SK-N-SH treated with all-trans-retinoic acid at 6 μM for 48 hours (cell line): ENCODE measurements around the gene ACBD4.

Experiments used
- ATAC-seq: fragments of 200-7000 bp; cut with Tn5 transposase; 3 replicates; pipeline ENCODE4 v1.9.1; 2020; ENCODE audit warnings: mild to moderate bottlenecking, moderate library complexity
- ARNTL ChIP-seq: fragments of 450-650 bp; formaldehyde crosslinking; IDR thresholded peaks from 2 replicates; pipeline ENCODE4 v1.5.0; 2020; ENCODE audit warnings: low read depth, mild to moderate bottlenecking, moderate library complexity, borderline replicate concordance
- BACH2 ChIP-seq: fragments of 250-450 bp; sonication (Bioruptor Pico); IDR thresholded peaks from 2 replicates; pipeline ENCODE4 v1.9.0; 2021; ENCODE audit warnings: mild to moderate bottlenecking, borderline replicate concordance
- CSDC2 ChIP-seq: fragments of 250-450 bp; sonication (Bioruptor Pico); IDR thresholded peaks from 2 replicates; pipeline ENCODE4 v1.5.0; 2020; ENCODE audit warnings: mild to moderate bottlenecking, moderate library complexity
- ESRRG ChIP-seq: fragments of 250-450 bp; sonication (Bioruptor Pico); IDR thresholded peaks from 2 replicates; pipeline ENCODE4 v1.6.1; 2021; ENCODE audit warnings: mild to moderate bottlenecking
- GLIS3 ChIP-seq: fragments of 250-450 bp; sonication (Bioruptor Pico); IDR thresholded peaks from 2 replicates; pipeline ENCODE4 v1.5.0; 2020; ENCODE audit warnings: mild to moderate bottlenecking, moderate library complexity
- ISL1 ChIP-seq: fragments of 250-450 bp; sonication (Bioruptor Pico); IDR thresholded peaks from 2 replicates; pipeline ENCODE4 v2.1.2; 2022; ENCODE audit warnings: mild to moderate bottlenecking, moderate library complexity
- OSR1 ChIP-seq: fragments of 250-450 bp; sonication (Bioruptor Pico); IDR thresholded peaks from 2 replicates; pipeline ENCODE4 v1.8.0; 2022; ENCODE audit warnings: moderate library complexity, mild to moderate bottlenecking, inconsistent platforms
- PPARA ChIP-seq: fragments of 250-450 bp; sonication (Bioruptor Pico); IDR thresholded peaks from 2 replicates; pipeline ENCODE4 v1.5.0; 2020; ENCODE audit warnings: mild to moderate bottlenecking, borderline replicate concordance
- RARB ChIP-seq: fragments of 250-450 bp; sonication (Bioruptor Pico); IDR thresholded peaks from 2 replicates; pipeline ENCODE4 v1.8.0; 2021; ENCODE audit warnings: mild to moderate bottlenecking, moderate library complexity
- SNAI2 ChIP-seq: fragments of 250-450 bp; sonication (Bioruptor Pico); IDR thresholded peaks from 2 replicates; pipeline ENCODE4 v1.5.0; 2020; ENCODE audit warnings: mild to moderate bottlenecking, moderate library complexity
- TCF4 ChIP-seq: fragments of 250-450 bp; sonication (Bioruptor Pico); IDR thresholded peaks from 2 replicates; pipeline ENCODE4 v1.8.0; 2021; ENCODE audit warnings: mild to moderate bottlenecking, moderate library complexity, borderline replicate concordance
- TOX ChIP-seq: fragments of 250-450 bp; sonication (Bioruptor Pico); IDR thresholded peaks from 2 replicates; pipeline ENCODE4 v1.8.0; 2021; ENCODE audit warnings: mild to moderate bottlenecking, moderate library complexity, borderline replicate concordance
- ZC3H10 ChIP-seq: fragments of 250-450 bp; sonication (Bioruptor Pico); IDR thresholded peaks from 2 replicates; pipeline ENCODE4 v1.5.1; 2021; ENCODE audit warnings: mild to moderate bottlenecking, moderate library complexity
- ZFP3 ChIP-seq: fragments of 250-450 bp; sonication (Bioruptor Pico); IDR thresholded peaks from 2 replicates; pipeline ENCODE4 v1.5.0; 2020; ENCODE audit warnings: mild to moderate bottlenecking, moderate library complexity
- ZFP30 ChIP-seq: fragments of 450-650 bp; formaldehyde crosslinking; IDR thresholded peaks from 2 replicates; pipeline ENCODE4 v1.5.0; 2022; ENCODE audit warnings: mild to moderate bottlenecking, moderate library complexity
- ZNF565 ChIP-seq: fragments of 450-650 bp; formaldehyde crosslinking; conservative IDR thresholded peaks from 2 replicates; pipeline ENCODE4 v1.5.0; 2020; ENCODE audit warnings: low read depth, mild to moderate bottlenecking, moderate library complexity
- ZNF70 ChIP-seq: fragments of 450-650 bp; formaldehyde crosslinking; IDR thresholded peaks from 2 replicates; pipeline ENCODE4 v1.5.0; 2020; ENCODE audit warnings: mild to moderate bottlenecking, moderate library complexity
- ZNF8 ChIP-seq: fragments of 450-650 bp; formaldehyde crosslinking; IDR thresholded peaks from 2 replicates; pipeline ENCODE4 v1.5.0; 2020; ENCODE audit warnings: mild to moderate bottlenecking, moderate library complexity
- TF ChIP-seq, protein P1 (sequence below): fragments of 250-450 bp; sonication (Bioruptor Pico); IDR thresholded peaks from 2 replicates; pipeline ENCODE4 v1.8.0; 2020; ENCODE audit warnings: mild to moderate bottlenecking, moderate library complexity, borderline replicate concordance
- TF ChIP-seq, protein P2 (sequence below): fragments of 250-450 bp; sonication (Bioruptor Pico); IDR thresholded peaks from 2 replicates; pipeline ENCODE4 v1.5.1; 2020; ENCODE audit warnings: low read depth, mild to moderate bottlenecking, moderate library complexity
- TF ChIP-seq, protein P3 (sequence below): fragments of 250-450 bp; sonication (Bioruptor Pico); IDR thresholded peaks from 2 replicates; pipeline ENCODE4 v1.8.0; 2021; ENCODE audit warnings: low read depth, mild to moderate bottlenecking, moderate library complexity, borderline replicate concordance
- TF ChIP-seq, protein P4 (sequence below): fragments of 250-450 bp; sonication (Bioruptor Pico); IDR thresholded peaks from 2 replicates; pipeline ENCODE4 v1.5.1; 2021; ENCODE audit warnings: mild to moderate bottlenecking, moderate library complexity

Gene ACBD4

DNA sequence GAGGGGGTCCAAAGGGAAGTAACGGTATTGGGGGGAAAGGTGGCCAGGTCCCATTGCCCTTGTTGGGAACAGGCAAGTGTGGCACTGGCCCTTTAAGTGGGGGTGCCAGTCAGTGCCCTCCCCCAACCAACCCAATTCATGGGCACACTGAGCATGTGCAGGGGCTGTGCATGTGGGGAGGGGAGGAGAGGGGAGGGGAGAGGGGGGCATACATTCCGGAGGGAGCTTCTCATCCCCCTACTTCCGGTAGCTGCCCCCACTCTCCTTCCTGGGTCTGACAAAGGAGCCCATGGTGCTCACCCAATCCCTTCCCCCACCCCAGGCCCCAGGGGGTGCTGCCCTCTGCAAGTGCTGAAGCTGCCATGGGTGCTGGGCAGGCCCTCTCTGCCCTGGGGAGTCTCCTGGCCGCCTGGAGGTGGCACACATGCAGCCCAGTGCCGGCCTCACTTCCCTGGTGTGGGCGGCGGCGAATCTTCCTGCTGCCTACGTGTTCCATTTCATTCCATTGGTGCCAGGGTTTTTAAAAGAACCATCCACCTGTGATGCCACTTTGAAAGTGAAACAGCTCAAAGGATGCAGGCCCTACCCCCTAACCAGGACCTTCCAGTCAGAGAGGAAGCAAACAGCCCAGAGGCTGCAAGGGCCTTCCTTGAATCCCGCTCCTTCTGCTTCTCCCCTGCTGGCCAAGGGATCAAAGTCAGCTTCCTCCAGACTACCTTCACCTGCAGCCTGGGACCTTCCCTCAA, 37.2 kb downstream of the ACBD4 start:
- TF ChIP-seq, protein P1, sequence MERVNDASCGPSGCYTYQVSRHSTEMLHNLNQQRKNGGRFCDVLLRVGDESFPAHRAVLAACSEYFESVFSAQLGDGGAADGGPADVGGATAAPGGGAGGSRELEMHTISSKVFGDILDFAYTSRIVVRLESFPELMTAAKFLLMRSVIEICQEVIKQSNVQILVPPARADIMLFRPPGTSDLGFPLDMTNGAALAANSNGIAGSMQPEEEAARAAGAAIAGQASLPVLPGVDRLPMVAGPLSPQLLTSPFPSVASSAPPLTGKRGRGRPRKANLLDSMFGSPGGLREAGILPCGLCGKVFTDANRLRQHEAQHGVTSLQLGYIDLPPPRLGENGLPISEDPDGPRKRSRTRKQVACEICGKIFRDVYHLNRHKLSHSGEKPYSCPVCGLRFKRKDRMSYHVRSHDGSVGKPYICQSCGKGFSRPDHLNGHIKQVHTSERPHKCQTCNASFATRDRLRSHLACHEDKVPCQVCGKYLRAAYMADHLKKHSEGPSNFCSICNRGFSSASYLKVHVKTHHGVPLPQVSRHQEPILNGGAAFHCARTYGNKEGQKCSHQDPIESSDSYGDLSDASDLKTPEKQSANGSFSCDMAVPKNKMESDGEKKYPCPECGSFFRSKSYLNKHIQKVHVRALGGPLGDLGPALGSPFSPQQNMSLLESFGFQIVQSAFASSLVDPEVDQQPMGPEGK, result peak; percentile 19; the same call in 1 of the 2 replicates
- no peak for TF ChIP-seq ZNF70
- ATAC-seq, result peak; percentile 79

DNA sequence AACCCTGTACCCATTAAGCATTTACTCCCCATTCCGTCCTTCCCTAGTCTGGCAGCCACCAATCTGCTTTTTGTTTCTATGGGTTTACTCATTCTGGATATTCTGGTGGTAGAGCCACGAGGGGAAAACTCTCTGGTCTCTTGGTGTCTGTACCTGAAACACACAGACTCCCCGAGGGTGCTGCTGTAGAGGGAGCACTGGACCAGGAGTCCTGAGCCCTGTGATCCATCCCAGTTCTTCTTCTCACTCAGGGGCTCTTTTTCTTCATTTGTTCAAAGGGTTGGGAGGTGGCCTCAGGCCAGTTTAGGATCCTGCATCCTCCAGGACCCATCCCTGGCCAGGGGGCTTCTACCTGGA, 40.2 kb downstream of the ACBD4 start:
- TF ChIP-seq CSDC2 (CRISPR knock-in tag) (no peak), ZNF565 (CRISPR knock-in tag) (no peak), TCF4 (CRISPR knock-in tag) (no peak), ZNF70 (no peak), ZFP3 (no peak), ISL1 (CRISPR knock-in tag) (no peak), ZFP30 (CRISPR knock-in tag) (no peak), ZC3H10 (CRISPR knock-in tag) (no peak), GLIS3 (CRISPR knock-in tag) (no peak), ESRRG (CRISPR knock-in tag) (no peak)
- TF ChIP-seq, protein P2, sequence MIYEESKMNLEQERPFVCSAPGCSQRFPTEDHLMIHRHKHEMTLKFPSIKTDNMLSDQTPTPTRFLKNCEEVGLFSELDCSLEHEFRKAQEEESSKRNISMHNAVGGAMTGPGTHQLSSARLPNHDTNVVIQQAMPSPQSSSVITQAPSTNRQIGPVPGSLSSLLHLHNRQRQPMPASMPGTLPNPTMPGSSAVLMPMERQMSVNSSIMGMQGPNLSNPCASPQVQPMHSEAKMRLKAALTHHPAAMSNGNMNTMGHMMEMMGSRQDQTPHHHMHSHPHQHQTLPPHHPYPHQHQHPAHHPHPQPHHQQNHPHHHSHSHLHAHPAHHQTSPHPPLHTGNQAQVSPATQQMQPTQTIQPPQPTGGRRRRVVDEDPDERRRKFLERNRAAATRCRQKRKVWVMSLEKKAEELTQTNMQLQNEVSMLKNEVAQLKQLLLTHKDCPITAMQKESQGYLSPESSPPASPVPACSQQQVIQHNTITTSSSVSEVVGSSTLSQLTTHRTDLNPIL, result no peak
- no peak for ATAC-seq

DNA sequence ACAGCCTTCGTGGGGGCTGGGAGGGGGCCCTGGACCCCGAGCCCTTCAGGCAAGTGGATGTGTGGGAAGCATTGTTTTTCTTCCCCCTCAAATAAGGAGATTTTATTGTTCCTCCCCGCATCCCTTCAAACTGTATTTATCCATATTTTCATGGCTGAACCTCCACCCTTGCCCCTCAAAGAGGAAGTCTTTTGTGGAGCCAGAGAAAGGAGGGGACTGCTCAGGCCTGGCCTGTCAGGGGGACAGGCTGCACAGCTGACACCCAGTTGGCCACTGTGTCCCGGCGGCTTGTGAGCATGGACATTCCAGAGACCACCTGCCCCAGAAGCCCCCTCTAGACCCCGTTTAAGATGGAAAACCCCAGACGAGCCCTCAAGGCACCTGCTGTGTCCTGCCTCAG, 42.1 kb downstream of the ACBD4 start:
- no peak for ATAC-seq
- TF ChIP-seq RARB (CRISPR knock-in tag), result no peak
- no peak for TF ChIP-seq OSR1
- TF ChIP-seq PPARA (CRISPR knock-in tag), result no peak
- TF ChIP-seq GLIS3 (CRISPR knock-in tag), result no peak
- TF ChIP-seq SNAI2, result no peak
- TF ChIP-seq CSDC2 (CRISPR knock-in tag), result no peak
- no peak for TF ChIP-seq ISL1 (CRISPR knock-in tag)
- TF ChIP-seq, protein P3, sequence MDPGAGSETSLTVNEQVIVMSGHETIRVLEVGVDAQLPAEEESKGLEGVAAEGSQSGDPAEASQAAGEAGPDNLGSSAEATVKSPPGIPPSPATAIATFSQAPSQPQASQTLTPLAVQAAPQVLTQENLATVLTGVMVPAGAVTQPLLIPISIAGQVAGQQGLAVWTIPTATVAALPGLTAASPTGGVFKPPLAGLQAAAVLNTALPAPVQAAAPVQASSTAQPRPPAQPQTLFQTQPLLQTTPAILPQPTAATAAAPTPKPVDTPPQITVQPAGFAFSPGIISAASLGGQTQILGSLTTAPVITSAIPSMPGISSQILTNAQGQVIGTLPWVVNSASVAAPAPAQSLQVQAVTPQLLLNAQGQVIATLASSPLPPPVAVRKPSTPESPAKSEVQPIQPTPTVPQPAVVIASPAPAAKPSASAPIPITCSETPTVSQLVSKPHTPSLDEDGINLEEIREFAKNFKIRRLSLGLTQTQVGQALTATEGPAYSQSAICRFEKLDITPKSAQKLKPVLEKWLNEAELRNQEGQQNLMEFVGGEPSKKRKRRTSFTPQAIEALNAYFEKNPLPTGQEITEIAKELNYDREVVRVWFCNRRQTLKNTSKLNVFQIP (CRISPR knock-in tag), result no peak
- no peak for TF ChIP-seq TCF4 (CRISPR knock-in tag)
- no peak for TF ChIP-seq ZNF8 (CRISPR knock-in tag)

DNA sequence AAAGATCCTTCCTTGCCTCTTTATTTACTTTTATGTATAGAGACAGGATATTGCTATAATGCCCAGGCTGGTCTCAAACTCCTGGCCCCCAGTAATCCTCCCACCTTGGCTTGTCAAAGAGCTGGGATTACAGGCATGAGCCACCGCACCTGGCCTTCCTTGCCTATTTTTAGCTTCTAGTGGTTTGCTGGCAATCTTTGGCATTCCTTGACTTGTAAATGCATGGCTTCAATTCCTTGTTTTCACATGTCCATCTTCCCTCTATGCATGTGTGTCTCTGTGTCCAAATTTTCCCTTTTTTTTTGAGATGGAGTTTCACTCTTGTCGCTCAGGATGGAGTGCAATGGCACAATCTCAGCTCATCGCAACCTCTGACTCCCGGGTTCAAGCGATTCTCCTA, 48.7 kb downstream of the ACBD4 start:
- no peak for TF ChIP-seq OSR1
- TF ChIP-seq SNAI2, result no peak
- TF ChIP-seq PPARA (CRISPR knock-in tag), result no peak
- TF ChIP-seq, protein P1, result no peak
- no peak for TF ChIP-seq ZFP3
- no peak for TF ChIP-seq ARNTL
- TF ChIP-seq CSDC2 (CRISPR knock-in tag), result no peak
- TF ChIP-seq TCF4 (CRISPR knock-in tag), result no peak
- TF ChIP-seq GLIS3 (CRISPR knock-in tag), result no peak
- no peak for TF ChIP-seq RARB (CRISPR knock-in tag)
- TF ChIP-seq TOX, result no peak
- no peak for TF ChIP-seq ISL1 (CRISPR knock-in tag)
- TF ChIP-seq ZNF70, result no peak
- no peak for ATAC-seq

DNA sequence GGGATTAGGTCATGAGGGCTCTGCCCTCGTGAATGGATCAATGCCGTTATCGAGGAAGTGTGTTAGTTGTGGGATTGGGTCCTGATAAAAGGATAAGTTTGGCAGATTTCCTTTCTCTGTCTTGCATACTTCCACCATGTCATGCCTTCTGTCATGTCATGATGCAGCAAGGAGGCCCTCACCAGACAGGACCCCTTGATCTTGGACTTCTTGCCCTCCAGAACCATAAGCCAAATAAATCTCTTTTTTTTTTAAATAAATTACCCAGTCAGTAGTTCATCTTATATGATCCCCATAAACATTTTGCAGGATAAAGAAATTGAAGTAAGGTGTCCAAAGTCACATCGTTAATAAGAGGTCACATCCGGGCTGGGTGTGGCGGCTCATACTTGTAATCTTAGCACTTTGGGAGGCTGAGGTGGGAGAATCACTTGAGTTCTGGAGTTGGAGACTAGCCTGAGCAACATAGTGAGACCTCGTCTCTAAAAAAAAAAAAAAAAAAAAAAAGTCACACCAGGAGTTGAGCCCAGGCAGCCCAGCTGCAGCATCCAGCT, 51.4 kb downstream of the ACBD4 start:
- TF ChIP-seq BACH2 (CRISPR knock-in tag) (no peak), ZFP3 (no peak), TOX (no peak), PPARA (CRISPR knock-in tag) (no peak), SNAI2 (no peak), ZC3H10 (CRISPR knock-in tag) (no peak), GLIS3 (CRISPR knock-in tag) (no peak), ZNF8 (CRISPR knock-in tag) (no peak)
- TF ChIP-seq, protein P2, result no peak
- TF ChIP-seq, protein P3 (CRISPR knock-in tag), result no peak
- TF ChIP-seq, protein P4, sequence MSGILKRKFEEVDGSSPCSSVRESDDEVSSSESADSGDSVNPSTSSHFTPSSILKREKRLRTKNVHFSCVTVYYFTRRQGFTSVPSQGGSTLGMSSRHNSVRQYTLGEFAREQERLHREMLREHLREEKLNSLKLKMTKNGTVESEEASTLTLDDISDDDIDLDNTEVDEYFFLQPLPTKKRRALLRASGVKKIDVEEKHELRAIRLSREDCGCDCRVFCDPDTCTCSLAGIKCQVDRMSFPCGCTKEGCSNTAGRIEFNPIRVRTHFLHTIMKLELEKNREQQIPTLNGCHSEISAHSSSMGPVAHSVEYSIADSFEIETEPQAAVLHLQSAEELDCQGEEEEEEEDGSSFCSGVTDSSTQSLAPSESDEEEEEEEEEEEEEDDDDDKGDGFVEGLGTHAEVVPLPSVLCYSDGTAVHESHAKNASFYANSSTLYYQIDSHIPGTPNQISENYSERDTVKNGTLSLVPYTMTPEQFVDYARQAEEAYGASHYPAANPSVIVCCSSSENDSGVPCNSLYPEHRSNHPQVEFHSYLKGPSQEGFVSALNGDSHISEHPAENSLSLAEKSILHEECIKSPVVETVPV, result no peak
- no peak for ATAC-seq
